Activated T-helper 17 cell treated with anti-CD3 and anti-CD28 coated beads, Interleukin-2, amount 50 U/mL, for 72 hours (primary cell): ENCODE measurements around the gene SYPL1. TPM values are rescaled to one million over a fixed set of nuclear protein-coding genes. Genes with fewer than 3 reads are reported as not detected.
A peak's percentile ranks its signal among the peaks of the same experiment; 100 is the strongest.

Experiments
- ATAC-seq: fragments of 150-1000 bp; cut with Tn5 transposase; replicated peaks from 2 replicates; pipeline ENCODE4 v1.10.0; 2021; ENCODE audit warnings: mild to moderate bottlenecking, moderate library complexity
- H3K27ac Mint-ChIP-seq: one replicate; pipeline ENCODE4 v1.8.0; 2022; ENCODE audit warnings: mixed read lengths
- H3K27me3 Mint-ChIP-seq: one replicate; pipeline ENCODE4 v1.8.0; 2022; ENCODE audit warnings: mixed read lengths
- H3K36me3 Mint-ChIP-seq: one replicate; pipeline ENCODE4 v1.8.0; 2022; ENCODE audit warnings: low read depth, mild to moderate bottlenecking, mixed read lengths
- H3K4me1 Mint-ChIP-seq: one replicate; pipeline ENCODE4 v1.8.0; 2022; ENCODE audit warnings: mixed read lengths
- H3K4me3 Mint-ChIP-seq: one replicate; pipeline ENCODE4 v1.8.0; 2022; ENCODE audit warnings: mild to moderate bottlenecking, mixed read lengths
- H3K9me3 Mint-ChIP-seq: one replicate; pipeline ENCODE4 v1.8.0; 2022; ENCODE audit warnings: mixed read lengths
- total RNA-seq, 2 donors: library from RNA; stranded (reverse); gene quantifications; one replicate each; pipeline ENCODE4 v1.2.3, GENCODE V29; 2022

Gene SYPL1
- total RNA-seq, 2 donors from 2014 or later: 18.5 to 23.5 TPM

- peaks cover 66% of the 10 kb centered on the region for H3K36me3 Mint-ChIP-seq
- no peak overlapping the region for H3K27ac Mint-ChIP-seq
- no peak overlapping the region for H3K4me3 Mint-ChIP-seq
- H3K27me3 Mint-ChIP-seq: no peaks in the 10 kb centered on the region
- H3K4me1 Mint-ChIP-seq: peaks cover 4% of the 10 kb centered on the region
- no peak for ATAC-seq
- no peaks in the 10 kb centered on the region for H3K9me3 Mint-ChIP-seq
Measured at GRCh38 chr7:106089647-106090046, 22.5 kb downstream of the SYPL1 start.

GRCh38 chr7:106088014-106088413, 24.1 kb downstream of the SYPL1 start:
- no peak overlapping the region for H3K4me3 Mint-ChIP-seq
- no peak for ATAC-seq
- no peak overlapping the region for H3K27ac Mint-ChIP-seq
- no peaks in the 10 kb centered on the region for H3K9me3 Mint-ChIP-seq
- H3K27me3 Mint-ChIP-seq: no peaks in the 10 kb centered on the region
- peaks cover 53% of the 10 kb centered on the region for H3K36me3 Mint-ChIP-seq
- H3K4me1 Mint-ChIP-seq: no peaks in the 10 kb centered on the region

GRCh38 chr7:106086062-106086461, 26.1 kb downstream of the SYPL1 start:
- ATAC-seq: peak; percentile 39
- Mint-ChIP-seq H3K4me3 (no peak overlapping the region), H3K36me3 (peaks cover 34% of the 10 kb centered on the region), H3K9me3 (no peaks in the 10 kb centered on the region), H3K4me1 (no peaks in the 10 kb centered on the region), H3K27me3 (no peaks in the 10 kb centered on the region), H3K27ac (no peak overlapping the region)

GRCh38 chr7:106085015-106085414, 27.1 kb downstream of the SYPL1 start:
- H3K4me3 Mint-ChIP-seq: no peak overlapping the region
- H3K36me3 Mint-ChIP-seq: peaks cover 23% of the 10 kb centered on the region

GRCh38 chr7:106083717-106084116, 28.4 kb downstream of the SYPL1 start:
- ATAC-seq: no peak
- Mint-ChIP-seq H3K36me3 (peaks cover 10% of the 10 kb centered on the region), H3K27me3 (no peaks in the 10 kb centered on the region), H3K9me3 (no peaks in the 10 kb centered on the region), H3K4me1 (no peaks in the 10 kb centered on the region), H3K4me3 (no peak overlapping the region), H3K27ac (no peak overlapping the region)

More at GRCh38 chr7:106085015-106085414, 27.1 kb downstream of the SYPL1 start:
- ATAC-seq: no peak
- H3K27me3 Mint-ChIP-seq: no peaks in the 10 kb centered on the region
- no peaks in the 10 kb centered on the region for H3K4me1 Mint-ChIP-seq
- H3K9me3 Mint-ChIP-seq: no peaks in the 10 kb centered on the region
- H3K27ac Mint-ChIP-seq: no peak overlapping the region

- no peak overlapping the region for H3K27ac Mint-ChIP-seq
- H3K27me3 Mint-ChIP-seq: no peaks in the 10 kb centered on the region
- ATAC-seq: no peak
- H3K4me1 Mint-ChIP-seq: no peaks in the 10 kb centered on the region
- no peaks in the 10 kb centered on the region for H3K36me3 Mint-ChIP-seq
- H3K9me3 Mint-ChIP-seq: no peaks in the 10 kb centered on the region
- H3K4me3 Mint-ChIP-seq: no peak overlapping the region
Measured at GRCh38 chr7:106082087-106082854, 29.8 kb downstream of the SYPL1 start.

- no peaks in the 10 kb centered on the region for H3K27me3 Mint-ChIP-seq
- no peaks in the 10 kb centered on the region for H3K36me3 Mint-ChIP-seq
- no peaks in the 10 kb centered on the region for H3K9me3 Mint-ChIP-seq
- no peak for ATAC-seq
- no peak overlapping the region for H3K27ac Mint-ChIP-seq
- H3K4me1 Mint-ChIP-seq: no peaks in the 10 kb centered on the region
- no peak overlapping the region for H3K4me3 Mint-ChIP-seq
Measured at GRCh38 chr7:106080300-106080987, 31.7 kb downstream of the SYPL1 start.

- H3K27ac Mint-ChIP-seq: no peak overlapping the region
- no peaks in the 10 kb centered on the region for H3K27me3 Mint-ChIP-seq
- no peaks in the 10 kb centered on the region for H3K36me3 Mint-ChIP-seq
- peaks cover 10% of the 10 kb centered on the region for H3K4me1 Mint-ChIP-seq
- no peak for ATAC-seq
- H3K4me3 Mint-ChIP-seq: no peak overlapping the region
- H3K9me3 Mint-ChIP-seq: no peaks in the 10 kb centered on the region
Measured at GRCh38 chr7:106076537-106076936, 35.6 kb downstream of the SYPL1 start.

GRCh38 chr7:106075937-106076336, 36.2 kb downstream of the SYPL1 start:
- Mint-ChIP-seq H3K4me3 (no peak overlapping the region), H3K27me3 (no peaks in the 10 kb centered on the region), H3K4me1 (peaks cover 10% of the 10 kb centered on the region), H3K36me3 (no peaks in the 10 kb centered on the region), H3K27ac (no peak overlapping the region), H3K9me3 (no peaks in the 10 kb centered on the region)
- no peak for ATAC-seq

- H3K4me1 Mint-ChIP-seq: peaks cover 10% of the 10 kb centered on the region
Measured at GRCh38 chr7:106074257-106074656, 37.9 kb downstream of the SYPL1 start.

GRCh38 chr7:106073701-106074100, 38.4 kb downstream of the SYPL1 start:
- ATAC-seq: no peak
- Mint-ChIP-seq H3K27ac (no peak overlapping the region), H3K4me1 (peaks cover 10% of the 10 kb centered on the region), H3K9me3 (no peaks in the 10 kb centered on the region), H3K36me3 (no peaks in the 10 kb centered on the region), H3K27me3 (no peaks in the 10 kb centered on the region), H3K4me3 (no peak overlapping the region)

More at GRCh38 chr7:106074257-106074656, 37.9 kb downstream of the SYPL1 start:
- ATAC-seq: no peak
- H3K4me3 Mint-ChIP-seq: no peak overlapping the region
- no peak overlapping the region for H3K27ac Mint-ChIP-seq
- no peaks in the 10 kb centered on the region for H3K9me3 Mint-ChIP-seq
- H3K36me3 Mint-ChIP-seq: no peaks in the 10 kb centered on the region
- H3K27me3 Mint-ChIP-seq: no peaks in the 10 kb centered on the region

- ATAC-seq: no peak
- Mint-ChIP-seq H3K4me1 (peaks cover 10% of the 10 kb centered on the region), H3K36me3 (no peaks in the 10 kb centered on the region), H3K4me3 (peak overlapping the region; percentile 76), H3K27ac (no peak overlapping the region), H3K9me3 (no peaks in the 10 kb centered on the region), H3K27me3 (no peaks in the 10 kb centered on the region)
Measured at GRCh38 chr7:106072715-106073091, 39.4 kb downstream of the SYPL1 start.

GRCh38 chr7:106071999-106072714, 40.0 kb downstream of the SYPL1 start:
- Mint-ChIP-seq H3K36me3 (no peaks in the 10 kb centered on the region), H3K4me1 (peaks cover 10% of the 10 kb centered on the region)
- ATAC-seq: no peak

GRCh38 chr7:106071356-106071998, 40.6 kb downstream of the SYPL1 start:
- peak; percentile 98 for ATAC-seq
- H3K4me3 Mint-ChIP-seq: peak overlapping the region; percentile 76
- no peaks in the 10 kb centered on the region for H3K36me3 Mint-ChIP-seq
- peak overlapping the region; percentile 87 for H3K27ac Mint-ChIP-seq
- peaks cover 10% of the 10 kb centered on the region for H3K4me1 Mint-ChIP-seq
- H3K9me3 Mint-ChIP-seq: no peaks in the 10 kb centered on the region
- no peaks in the 10 kb centered on the region for H3K27me3 Mint-ChIP-seq

More at GRCh38 chr7:106071999-106072714, 40.0 kb downstream of the SYPL1 start:
- Mint-ChIP-seq H3K27me3 (no peaks in the 10 kb centered on the region), H3K9me3 (no peaks in the 10 kb centered on the region), H3K4me3 (peak overlapping the region; percentile 76), H3K27ac (peak overlapping the region; percentile 87)
